IMR-90 (cell line): ENCODE measurements around the gene GFER. TPM values are rescaled to one million over a fixed set of nuclear protein-coding genes. Genes with fewer than 3 reads are reported as not detected.

Experiments
- ATAC-seq: fragments of 200-7000 bp; cut with Tn5 transposase; 2 replicates; pipeline ENCODE4 v1.9.1; 2020; ENCODE audit warnings: low read depth, mild to moderate bottlenecking, moderate library complexity
- BruUV-seq: library from RNA; stranded (reverse); fragments of 400-500 nt; replicated peaks from 2 replicates; lab custom pipeline; 2021; lab: Mats Ljungman, UMichigan
- CTCF ChIA-PET: fragments of 300-600 bp; formaldehyde crosslinking; extraction: SDS; loops from one replicate; lab custom pipeline; 2021; ENCODE audit warnings: antibody characterized with exemption; lab: Yijun Ruan, JAX
- POLR2A ChIA-PET: fragments of 300-600 bp; sonication (Branson Sonifier 250); formaldehyde crosslinking; loops from one replicate; lab custom pipeline; 2022; ENCODE audit warnings: antibody characterized with exemption; ENCODE audit not compliant: unreplicated experiment; lab: Charles Lee
- DNase-seq: peaks from one replicate; pipeline ENCODE4 v3.0.0; 2013
- H2AFZ ChIP-seq: replicated peaks from 2 replicates; pipeline ENCODE3; 2013; ENCODE audit warnings: low read length, mild to moderate bottlenecking; ENCODE audit not compliant: poor library complexity
- H2AK5ac ChIP-seq: 2 replicates; pipeline ENCODE4 v1.6.1; 2013; ENCODE audit warnings: low read depth, low read length, inconsistent platforms
- H2AK9ac ChIP-seq: replicated peaks from 2 replicates; pipeline ENCODE3; 2013; ENCODE audit warnings: mild to moderate bottlenecking, low read depth, low read length, moderate library complexity; ENCODE audit not compliant: poor library complexity
- H2BK120ac ChIP-seq: 2 replicates; pipeline ENCODE4 v1.6.1; 2013; ENCODE audit warnings: low read depth, low read length, inconsistent platforms
- H2BK15ac ChIP-seq: 3 replicates; pipeline ENCODE4 v1.6.1; 2013; ENCODE audit warnings: low read depth, low read length, inconsistent platforms
- H2BK20ac ChIP-seq: 2 replicates; pipeline ENCODE4 v1.6.1; 2013; ENCODE audit warnings: low read depth, mild to moderate bottlenecking, inconsistent platforms, low read length, moderate library complexity
- H2BK5ac ChIP-seq: 2 replicates; pipeline ENCODE4 v1.6.1; 2013; ENCODE audit warnings: mild to moderate bottlenecking, low read depth, low read length, inconsistent platforms; ENCODE audit not compliant: poor library complexity, severe bottlenecking
- H3K14ac ChIP-seq: replicated peaks from 2 replicates; pipeline ENCODE4 v1.6.1; 2013; ENCODE audit warnings: low read depth, low read length, inconsistent platforms
- H3K18ac ChIP-seq: 2 replicates; pipeline ENCODE4 v1.6.1; 2013; ENCODE audit warnings: low read depth, low read length, control low read depth
- H3K23ac ChIP-seq: 2 replicates; pipeline ENCODE4 v1.6.1; 2013; ENCODE audit warnings: low read depth, low read length, inconsistent platforms
- H3K27ac ChIP-seq: 2 replicates; pipeline ENCODE4 v1.5.1; 2013; ENCODE audit warnings: mild to moderate bottlenecking, control low read depth, low read length; ENCODE audit not compliant: insufficient read depth
- H3K27me3 ChIP-seq: 2 replicates; pipeline ENCODE4 v1.6.1; 2013; ENCODE audit warnings: low read length; ENCODE audit not compliant: control insufficient read depth, insufficient read depth
- H3K36me3 ChIP-seq: 2 replicates; pipeline ENCODE4 v1.6.1; 2013; ENCODE audit warnings: low read length, mixed read lengths; ENCODE audit not compliant: control insufficient read depth, insufficient read depth
- H3K4ac ChIP-seq: 2 replicates; pipeline ENCODE4 v1.6.1; 2013; ENCODE audit warnings: low read depth, low read length, inconsistent platforms
- H3K4me1 ChIP-seq: 2 replicates; pipeline ENCODE4 v1.6.1; 2013; ENCODE audit warnings: low read length, mixed read lengths; ENCODE audit not compliant: control insufficient read depth, insufficient read depth
- H3K4me2 ChIP-seq: 2 replicates; pipeline ENCODE4 v1.6.1; 2013; ENCODE audit warnings: low read depth, mild to moderate bottlenecking, control low read depth, low read length, moderate library complexity
- H3K4me3 ChIP-seq: 2 replicates; pipeline ENCODE4 v1.5.1; 2013; ENCODE audit warnings: low read depth, mild to moderate bottlenecking, control low read depth, low read length, moderate library complexity; ENCODE audit not compliant: insufficient read depth
- H3K56ac ChIP-seq: 2 replicates; pipeline ENCODE4 v1.6.1; 2013; ENCODE audit warnings: low read length, inconsistent platforms; ENCODE audit not compliant: insufficient read depth; ENCODE audit errors: extremely low read depth
- H3K79me1 ChIP-seq, 2 experiments: 2 replicates each; pipeline ENCODE4 v1.6.1; 2013; ENCODE audit warnings: low read length in 2 of 2, inconsistent platforms in 1 of 2, low read depth in 1 of 2
- H3K9ac ChIP-seq: 2 replicates; pipeline ENCODE4 v1.6.1; 2013; ENCODE audit warnings: low read depth, low read length, control low read depth
- H3K9me1 ChIP-seq: 2 replicates; pipeline ENCODE4 v1.6.1; 2013; ENCODE audit warnings: low read length, inconsistent platforms; ENCODE audit not compliant: insufficient read depth
- H3K9me3 ChIP-seq: 2 replicates; pipeline ENCODE4 v1.6.1; 2013; ENCODE audit warnings: low read length; ENCODE audit not compliant: control insufficient read depth, insufficient read depth
- H4K20me1 ChIP-seq: 2 replicates; pipeline ENCODE4 v1.6.1; 2013; ENCODE audit warnings: low read length, inconsistent platforms; ENCODE audit not compliant: insufficient read depth
- H4K5ac ChIP-seq: 2 replicates; pipeline ENCODE4 v1.6.1; 2013; ENCODE audit warnings: mild to moderate bottlenecking, low read depth, low read length, control low read depth
- H4K8ac ChIP-seq, 2 experiments: 2 replicates each; pipeline ENCODE4 v1.6.1; 2013; ENCODE audit warnings: low read depth in 2 of 2, low read length in 2 of 2, control low read depth in 1 of 2, inconsistent platforms in 1 of 2
- H4K91ac ChIP-seq: 2 replicates; pipeline ENCODE4 v1.6.1; 2013; ENCODE audit warnings: low read depth, low read length, inconsistent platforms; ENCODE audit not compliant: insufficient read depth
- BHLHE40 ChIP-seq: fragments of 150-350 bp; IDR thresholded peaks from 2 replicates; pipeline ENCODE4 v1.6.1; 2016; ENCODE audit warnings: mild to moderate bottlenecking, low read depth, low read length
- CEBPB ChIP-seq: IDR thresholded peaks from 2 replicates; pipeline ENCODE4 v1.6.1; 2012; ENCODE audit warnings: low read depth, low read length, improper control_type of control experiment
- CHD1 ChIP-seq: IDR thresholded peaks from 2 replicates; pipeline ENCODE4 v1.6.1; 2012; ENCODE audit warnings: low read depth, low read length, improper control_type of control experiment
- MAFK ChIP-seq: IDR thresholded peaks from 2 replicates; pipeline ENCODE4 v1.6.1; 2012; ENCODE audit warnings: low read depth, low read length, improper control_type of control experiment
- MXI1 ChIP-seq: IDR thresholded peaks from 2 replicates; pipeline ENCODE4 v1.6.1; 2012; ENCODE audit warnings: low read depth, mild to moderate bottlenecking, low read length, moderate library complexity, borderline replicate concordance
- NFE2L2 ChIP-seq: fragments of 150-350 bp; IDR thresholded peaks from 2 replicates; pipeline ENCODE4 v1.6.1; 2016; ENCODE audit warnings: low read depth, mild to moderate bottlenecking, low read length
- POLR2A ChIP-seq: IDR thresholded peaks from 2 replicates; pipeline ENCODE4 v1.6.1; 2012; ENCODE audit warnings: mild to moderate bottlenecking, low read depth, low read length
- WGBS, 2 experiments: methylation state at CpG; one replicate each; pipeline versions ENCODE4 v1.1.5 to v1.1.7; 2013; ENCODE audit warnings: missing lambda C conversion rate in 2 of 2; ENCODE audit not compliant: insufficient read length in 1 of 2; ENCODE audit errors: extremely low coverage in 2 of 2; 5-methylcytosine and 5-hydroxymethylcytosine counted together
- dilution Hi-C: fragments of 300-500 bp; cut with HindIII; formaldehyde crosslinking; loops from one replicate; pipeline ENCODE4 v1.14.3; 2018; ENCODE audit warnings: low sequenced_read_pairs; ENCODE audit not compliant: unreplicated experiment
- in situ Hi-C: fragments of 300-500 bp; cut with MboI; formaldehyde crosslinking; loops from 3 replicates; pipeline ENCODE4 v1.14.3; 2019; ENCODE audit warnings: low sequenced_read_pairs, inconsistent platforms, mixed read lengths
- intact Hi-C: fragments of 100-400 bp; cut with micrococcal nuclease; formaldehyde crosslinking; loops from 2 replicates; pipeline ENCODE4 v1.10.0; 2022
- polyA plus RNA-seq, 3 experiments: library from polyadenylated mRNA; depleted of rRNA; stranded (reverse); fragments of >200 nt; gene quantifications; 2 replicates each; pipeline ENCODE4 v1.2.3, GENCODE V29; 2012; ENCODE audit warnings: low replicate concordance in 1 of 3
- total RNA-seq: library from RNA; depleted of rRNA; stranded (reverse); fragments of >200 nt; gene quantifications from 2 replicates; pipeline ENCODE4 v1.2.3, GENCODE V29; 2012

GFER gene
- total and polyA plus RNA-seq, 2 of the 4 experiments (the other 2 are of a cell fraction) = 6.8 to 19.8 TPM

DNA sequence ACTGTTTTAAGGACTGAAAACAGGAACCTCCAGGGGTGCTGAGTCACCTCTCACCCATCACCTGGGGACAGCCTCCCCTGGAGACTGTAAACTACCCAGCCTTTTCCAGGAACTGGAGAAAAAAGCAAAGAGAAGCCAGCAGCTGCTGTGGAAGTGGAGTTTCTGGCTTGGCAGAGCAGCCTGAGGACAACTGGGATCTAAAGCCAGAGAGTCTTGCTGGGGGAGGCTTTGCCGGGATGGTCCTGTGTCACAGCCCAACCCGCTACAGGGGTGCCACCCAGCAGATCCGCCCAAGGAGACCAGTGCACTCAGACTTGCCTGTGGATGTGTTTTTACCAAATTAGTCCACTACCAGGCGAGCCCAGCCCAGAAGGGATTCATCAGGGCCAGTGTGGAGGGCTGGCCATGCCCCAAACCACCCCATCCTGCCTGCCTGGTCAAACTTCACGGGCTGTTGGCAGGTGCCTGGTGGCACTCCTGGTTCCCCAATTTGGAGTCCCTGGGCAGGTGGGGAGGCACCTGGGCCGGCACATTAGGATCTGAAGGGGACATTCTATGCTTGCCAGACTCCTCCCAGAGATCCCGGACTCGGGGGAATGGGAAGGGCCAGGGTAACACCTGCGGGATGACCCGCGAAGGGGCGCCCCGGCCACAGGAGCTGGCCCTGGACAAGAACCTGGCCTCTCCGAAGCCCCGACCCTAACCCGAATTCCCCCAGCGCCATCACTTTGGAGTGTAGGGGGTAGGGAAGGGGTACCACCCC, 41.8 kb upstream of the GFER start:
- H3K79me1 ChIP-seq = peaks cover 9 to 13% of the 10 kb centered on the region in 2 experiments; a peak in 3 of 4 replicates
- no peaks in the 10 kb centered on the region for H3K27me3 ChIP-seq
- dilution Hi-C loops (no loop called here), intact Hi-C loops (no loop called here), in situ Hi-C loops (no loop called here)
- H2BK20ac ChIP-seq = no peak overlapping the region
- no peaks in the 10 kb centered on the region for H4K20me1 ChIP-seq
- no peak for ATAC-seq
- peaks cover 5% of the 10 kb centered on the region; the same call in 1 of the 2 replicates for H3K4me1 ChIP-seq
- peak overlapping the region in 1 of 2 experiments; percentile 16; a peak in 2 of 4 replicates for H4K8ac ChIP-seq
- H2BK5ac ChIP-seq = no peak overlapping the region
- no TSS peak for BruUV-seq
- H3K27ac ChIP-seq = peak overlapping the region; percentile 22; the same call in 1 of the 2 replicates
- ChIA-PET POLR2A (interaction anchor here (1.2 kb wide), 1 partner anchor 22 kb away, joined by 3 read pairs; the partner anchor contains the start of gene RPS2), CTCF (interaction anchor here (1.3 kb wide), 1 partner anchor 129 kb away, joined by 4 read pairs; no protein-coding TSS in a partner anchor)
- peak overlapping the region; percentile 76 for H3K4me2 ChIP-seq
- peak overlapping the region; percentile 64 for H3K9ac ChIP-seq
- H4K5ac ChIP-seq = peak overlapping the region; percentile 14; the same call in 1 of the 2 replicates
- WGBS, 2 experiments = 67% methylated on average over 2 of the region's 17 CpGs; no CpG with 5 or more reads in 1 of the 2 experiments
- no peak overlapping the region for H3K18ac ChIP-seq
- H3K56ac ChIP-seq = no peak overlapping the region
- H2AK5ac ChIP-seq = peak overlapping the region; percentile 25; the same call in 1 of the 2 replicates
- peak overlapping the region; percentile 95 for H2AFZ ChIP-seq
- H3K9me1 ChIP-seq = no peaks in the 10 kb centered on the region
- no peak overlapping the region for H3K23ac ChIP-seq
- no peak overlapping the region for H2BK120ac ChIP-seq
- H2AK9ac ChIP-seq = peak overlapping the region; percentile 35
- DNase-seq = no peak
- no peak overlapping the region for H4K91ac ChIP-seq
- no peak overlapping the region for H3K14ac ChIP-seq
- H3K4me3 ChIP-seq = peak overlapping the region; percentile 83
- H3K9me3 ChIP-seq = no peaks in the 10 kb centered on the region
- H3K36me3 ChIP-seq = peaks cover 21% of the 10 kb centered on the region
- no peak overlapping the region for H2BK15ac ChIP-seq
- H3K4ac ChIP-seq = peak overlapping the region; percentile 5; the same call in 1 of the 2 replicates
- no peak for TF ChIP-seq NFE2L2
- no peak for TF ChIP-seq POLR2A
- no peak for TF ChIP-seq CEBPB
- no peak for TF ChIP-seq BHLHE40
- TF ChIP-seq CHD1 = no peak
- no peak for TF ChIP-seq MAFK
- TF ChIP-seq MXI1 = no peak
